Measurements from ENCODE around the gene COPS9. TPM values are rescaled to one million over a fixed set of nuclear protein-coding genes. Genes with fewer than 3 reads are reported as not detected.

COPS9 gene
- total RNA-seq, 1 experiment from 2014 or later: 134 TPM

GRCh38 chr2:240128608-240129145, 7.4 kb downstream of the COPS9 start:
- Histone ChIP-seq H3K36me3 (ENCODE audit: control insufficient read depth, insufficient read depth, low read length) (peaks cover 5% of the 10 kb centered on the region), H3K27me3 (ENCODE audit: control insufficient read depth, insufficient read depth, low read length) (no peaks in the 10 kb centered on the region), H3K4me1 (ENCODE audit: control insufficient read depth, insufficient read depth, low read length) (no peaks in the 10 kb centered on the region), H3K27ac (ENCODE audit: low read length) (no peak overlapping the region), H3K4me3 (ENCODE audit: low read depth in 2 of 2, low read length in 2 of 2) (no peak overlapping the region), H3K9me3 (ENCODE audit: control insufficient read depth, insufficient read depth, low read depth, low read length) (no peaks in the 10 kb centered on the region)
- no peak for ATAC-seq
- DNase-seq (ENCODE audit: low read depth, low spot score): no peak
- ChIA-PET POLR2A (no interaction called here), CTCF (no interaction called here)
- in situ Hi-C loops (cut with HindIII; ENCODE audit: low pct_unique_long_range_greater_than_20kb, low sequenced_read_pairs): no loop called here
- no TSS peak for BruUV-seq (replicated peaks)
- TF ChIP-seq SIN3A (IDR thresholded peaks at IDR 0.05; ENCODE audit: borderline replicate concordance, insufficient read depth, low read depth, low read length) (no peak), CTCF (IDR thresholded peaks at IDR 0.05) (no peak), POLR2AphosphoS5 (IDR thresholded peaks at IDR 0.05; ENCODE audit: low read depth, low read length) (no peak), TCF7L2 (IDR thresholded peaks at IDR 0.05; ENCODE audit: low read depth, low read length) (no peak), REST (IDR thresholded peaks at IDR 0.05; ENCODE audit: insufficient read depth in 1 of 2, low read depth in 2 of 2, low read length in 1 of 2) (no peak)
- intact Hi-C loops (cut with micrococcal nuclease; ENCODE audit: unreplicated experiment): no loop called here

DNA sequence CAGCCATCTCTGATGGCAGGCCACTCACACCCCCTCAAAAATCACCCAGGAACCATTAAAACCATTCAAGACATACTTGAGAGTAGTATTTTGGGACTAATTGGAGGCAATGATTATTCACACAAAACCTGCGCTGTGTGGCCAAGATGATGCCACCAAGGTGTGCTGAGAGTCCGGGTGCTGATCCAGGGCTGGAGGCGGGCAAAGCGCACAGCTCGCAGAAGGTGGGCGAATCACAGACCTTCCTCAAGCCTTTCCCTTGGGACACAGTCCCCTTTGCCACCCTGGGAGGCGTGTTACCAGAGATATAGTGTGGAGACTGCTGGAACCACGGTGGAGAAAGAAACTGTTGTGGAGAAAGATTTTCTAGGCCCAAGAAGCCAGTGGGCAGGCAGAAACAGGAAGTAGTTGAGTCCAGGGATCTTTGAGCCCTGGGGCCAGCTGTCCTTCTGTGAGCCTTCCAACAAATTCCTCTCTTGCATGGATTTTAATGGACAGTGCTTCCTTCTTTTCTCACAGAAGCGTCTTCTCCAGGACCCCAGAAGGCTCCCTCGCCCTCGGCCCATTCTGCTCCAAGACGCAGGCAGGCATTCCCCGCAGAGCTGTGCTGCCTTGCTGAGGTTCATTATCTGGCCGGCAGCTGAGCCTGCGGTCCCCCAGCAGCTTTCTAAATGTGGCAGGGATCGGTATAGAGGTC, 8.0 kb downstream of the COPS9 start:
- ATAC-seq: no peak
- Histone ChIP-seq H3K27me3 (ENCODE audit: control insufficient read depth, insufficient read depth, low read length) (no peaks in the 10 kb centered on the region), H3K36me3 (ENCODE audit: control insufficient read depth, insufficient read depth, low read length) (no peaks in the 10 kb centered on the region; the same call in 1 of the 2 replicates), H3K9me3 (ENCODE audit: control insufficient read depth, insufficient read depth, low read depth, low read length) (no peaks in the 10 kb centered on the region), H3K4me1 (ENCODE audit: control insufficient read depth, insufficient read depth, low read length) (no peaks in the 10 kb centered on the region), H3K4me3 (ENCODE audit: low read depth in 2 of 2, low read length in 2 of 2) (no peak overlapping the region), H3K27ac (ENCODE audit: low read length) (no peak overlapping the region)
- no TSS peak for BruUV-seq (replicated peaks)
- POLR2A ChIA-PET: no interaction called here
- DNase-seq (ENCODE audit: low read depth, low spot score): no peak
- in situ Hi-C loops (cut with HindIII; ENCODE audit: low pct_unique_long_range_greater_than_20kb, low sequenced_read_pairs): no loop called here
- intact Hi-C loops (cut with micrococcal nuclease; ENCODE audit: unreplicated experiment): no loop called here
- CTCF ChIA-PET: no interaction called here
- TF ChIP-seq REST (IDR thresholded peaks at IDR 0.05; ENCODE audit: insufficient read depth in 1 of 2, low read depth in 2 of 2, low read length in 1 of 2): no peak
- no peak for TF ChIP-seq SIN3A (IDR thresholded peaks at IDR 0.05; ENCODE audit: borderline replicate concordance, insufficient read depth, low read depth, low read length)
- no peak for TF ChIP-seq CTCF (IDR thresholded peaks at IDR 0.05)
- TF ChIP-seq POLR2AphosphoS5 (IDR thresholded peaks at IDR 0.05; ENCODE audit: low read depth, low read length): no peak
- no peak for TF ChIP-seq TCF7L2 (IDR thresholded peaks at IDR 0.05; ENCODE audit: low read depth, low read length)
